ENCODE data around the gene SELENOF.

Gene SELENOF

GRCh38 chr1:86860020-86860419, 53.9 kb downstream of the SELENOF start:
- no peak overlapping the region for H3K27ac ChIP-seq (ENCODE audit: low read depth, low read length)
- H3K36me3 ChIP-seq (ENCODE audit: control insufficient read depth, insufficient read depth, low read length): peaks cover 7% of the 10 kb centered on the region; the same call in 1 of the 2 replicates
- H3K27me3 ChIP-seq (ENCODE audit: control insufficient read depth, insufficient read depth, low read length): no peaks in the 10 kb centered on the region
- H3K4me1 ChIP-seq (ENCODE audit: control insufficient read depth, insufficient read depth, low read length): peaks cover 9% of the 10 kb centered on the region; the same call in 1 of the 2 replicates
- H3K9ac ChIP-seq (ENCODE audit: low read depth, low read length): no peak overlapping the region
- no peaks in the 10 kb centered on the region for H3K9me3 ChIP-seq (ENCODE audit: control insufficient read depth, insufficient read depth, low read length)
- H3K4me3 ChIP-seq (ENCODE audit: low read depth, low read length): no peak overlapping the region

- Histone ChIP-seq H3K4me3 (ENCODE audit: low read depth, low read length) (no peak overlapping the region), H3K9ac (ENCODE audit: low read depth, low read length) (no peak overlapping the region), H3K27ac (ENCODE audit: low read depth, low read length) (no peak overlapping the region), H3K9me3 (ENCODE audit: control insufficient read depth, insufficient read depth, low read length) (no peaks in the 10 kb centered on the region), H3K36me3 (ENCODE audit: control insufficient read depth, insufficient read depth, low read length) (peaks cover 7% of the 10 kb centered on the region; the same call in 1 of the 2 replicates), H3K4me1 (ENCODE audit: control insufficient read depth, insufficient read depth, low read length) (peaks cover 9% of the 10 kb centered on the region; the same call in 1 of the 2 replicates), H3K27me3 (ENCODE audit: control insufficient read depth, insufficient read depth, low read length) (no peaks in the 10 kb centered on the region)
Observed at GRCh38 chr1:86858524-86859261, 55.2 kb downstream of the SELENOF start.

GRCh38 chr1:86856196-86856595, 57.7 kb downstream of the SELENOF start:
- Histone ChIP-seq H3K36me3 (ENCODE audit: control insufficient read depth, insufficient read depth, low read length) (no peaks in the 10 kb centered on the region), H3K9me3 (ENCODE audit: control insufficient read depth, insufficient read depth, low read length) (no peaks in the 10 kb centered on the region), H3K9ac (ENCODE audit: low read depth, low read length) (no peak overlapping the region), H3K27me3 (ENCODE audit: control insufficient read depth, insufficient read depth, low read length) (no peaks in the 10 kb centered on the region), H3K27ac (ENCODE audit: low read depth, low read length) (no peak overlapping the region), H3K4me3 (ENCODE audit: low read depth, low read length) (no peak overlapping the region), H3K4me1 (ENCODE audit: control insufficient read depth, insufficient read depth, low read length) (peaks cover 9% of the 10 kb centered on the region; the same call in 1 of the 2 replicates)

GRCh38 chr1:86854352-86854751, 59.6 kb downstream of the SELENOF start:
- Histone ChIP-seq H3K9ac (ENCODE audit: low read depth, low read length) (no peak overlapping the region), H3K27me3 (ENCODE audit: control insufficient read depth, insufficient read depth, low read length) (no peaks in the 10 kb centered on the region), H3K27ac (ENCODE audit: low read depth, low read length) (no peak overlapping the region), H3K36me3 (ENCODE audit: control insufficient read depth, insufficient read depth, low read length) (no peaks in the 10 kb centered on the region), H3K9me3 (ENCODE audit: control insufficient read depth, insufficient read depth, low read length) (no peaks in the 10 kb centered on the region), H3K4me1 (ENCODE audit: control insufficient read depth, insufficient read depth, low read length) (no peaks in the 10 kb centered on the region), H3K4me3 (ENCODE audit: low read depth, low read length) (no peak overlapping the region)

- H3K27me3 ChIP-seq (ENCODE audit: control insufficient read depth, insufficient read depth, low read length): no peaks in the 10 kb centered on the region
- H3K9ac ChIP-seq (ENCODE audit: low read depth, low read length): no peak overlapping the region
- H3K36me3 ChIP-seq (ENCODE audit: control insufficient read depth, insufficient read depth, low read length): no peaks in the 10 kb centered on the region
- no peaks in the 10 kb centered on the region for H3K9me3 ChIP-seq (ENCODE audit: control insufficient read depth, insufficient read depth, low read length)
- no peak overlapping the region for H3K27ac ChIP-seq (ENCODE audit: low read depth, low read length)
- H3K4me1 ChIP-seq (ENCODE audit: control insufficient read depth, insufficient read depth, low read length): no peaks in the 10 kb centered on the region
- no peak overlapping the region for H3K4me3 ChIP-seq (ENCODE audit: low read depth, low read length)
Observed at GRCh38 chr1:86852782-86853408, 61.0 kb downstream of the SELENOF start.

GRCh38 chr1:86852289-86852688, 61.6 kb downstream of the SELENOF start:
- no peak overlapping the region for H3K9ac ChIP-seq (ENCODE audit: low read depth, low read length)
- no peaks in the 10 kb centered on the region for H3K9me3 ChIP-seq (ENCODE audit: control insufficient read depth, insufficient read depth, low read length)
- no peak overlapping the region for H3K4me3 ChIP-seq (ENCODE audit: low read depth, low read length)
- no peaks in the 10 kb centered on the region for H3K27me3 ChIP-seq (ENCODE audit: control insufficient read depth, insufficient read depth, low read length)
- H3K36me3 ChIP-seq (ENCODE audit: control insufficient read depth, insufficient read depth, low read length): no peaks in the 10 kb centered on the region
- no peak overlapping the region for H3K27ac ChIP-seq (ENCODE audit: low read depth, low read length)
- H3K4me1 ChIP-seq (ENCODE audit: control insufficient read depth, insufficient read depth, low read length): no peaks in the 10 kb centered on the region

- no peaks in the 10 kb centered on the region for H3K9me3 ChIP-seq (ENCODE audit: control insufficient read depth, insufficient read depth, low read length)
- H3K27me3 ChIP-seq (ENCODE audit: control insufficient read depth, insufficient read depth, low read length): no peaks in the 10 kb centered on the region
- H3K27ac ChIP-seq (ENCODE audit: low read depth, low read length): no peak overlapping the region
- no peak overlapping the region for H3K9ac ChIP-seq (ENCODE audit: low read depth, low read length)
- H3K4me1 ChIP-seq (ENCODE audit: control insufficient read depth, insufficient read depth, low read length): no peaks in the 10 kb centered on the region
- no peaks in the 10 kb centered on the region for H3K36me3 ChIP-seq (ENCODE audit: control insufficient read depth, insufficient read depth, low read length)
- no peak overlapping the region for H3K4me3 ChIP-seq (ENCODE audit: low read depth, low read length)
Observed at GRCh38 chr1:86849756-86850155, 64.2 kb downstream of the SELENOF start.

- H3K4me3 ChIP-seq (ENCODE audit: low read depth, low read length): no peak overlapping the region
- H3K9ac ChIP-seq (ENCODE audit: low read depth, low read length): no peak overlapping the region
- H3K27ac ChIP-seq (ENCODE audit: low read depth, low read length): no peak overlapping the region
- H3K4me1 ChIP-seq (ENCODE audit: control insufficient read depth, insufficient read depth, low read length): no peaks in the 10 kb centered on the region
- H3K9me3 ChIP-seq (ENCODE audit: control insufficient read depth, insufficient read depth, low read length): no peaks in the 10 kb centered on the region
- no peaks in the 10 kb centered on the region for H3K36me3 ChIP-seq (ENCODE audit: control insufficient read depth, insufficient read depth, low read length)
- no peaks in the 10 kb centered on the region for H3K27me3 ChIP-seq (ENCODE audit: control insufficient read depth, insufficient read depth, low read length)
Observed at GRCh38 chr1:86848654-86849053, 65.3 kb downstream of the SELENOF start.

- Histone ChIP-seq H3K4me1 (ENCODE audit: control insufficient read depth, insufficient read depth, low read length) (no peaks in the 10 kb centered on the region), H3K4me3 (ENCODE audit: low read depth, low read length) (no peak overlapping the region), H3K27ac (ENCODE audit: low read depth, low read length) (no peak overlapping the region), H3K9me3 (ENCODE audit: control insufficient read depth, insufficient read depth, low read length) (no peaks in the 10 kb centered on the region), H3K9ac (ENCODE audit: low read depth, low read length) (no peak overlapping the region), H3K27me3 (ENCODE audit: control insufficient read depth, insufficient read depth, low read length) (no peaks in the 10 kb centered on the region), H3K36me3 (ENCODE audit: control insufficient read depth, insufficient read depth, low read length) (no peaks in the 10 kb centered on the region)
Observed at GRCh38 chr1:86846164-86846647, 67.7 kb downstream of the SELENOF start.

- H3K27me3 ChIP-seq (ENCODE audit: control insufficient read depth, insufficient read depth, low read length): no peaks in the 10 kb centered on the region
Observed at GRCh38 chr1:86845514-86845913, 68.4 kb downstream of the SELENOF start.

GRCh38 chr1:86841116-86841515, 72.8 kb downstream of the SELENOF start:
- H3K9me3 ChIP-seq (ENCODE audit: control insufficient read depth, insufficient read depth, low read length): no peaks in the 10 kb centered on the region
- H3K36me3 ChIP-seq (ENCODE audit: control insufficient read depth, insufficient read depth, low read length): no peaks in the 10 kb centered on the region
- H3K27me3 ChIP-seq (ENCODE audit: control insufficient read depth, insufficient read depth, low read length): no peaks in the 10 kb centered on the region
- H3K4me1 ChIP-seq (ENCODE audit: control insufficient read depth, insufficient read depth, low read length): no peaks in the 10 kb centered on the region
- H3K9ac ChIP-seq (ENCODE audit: low read depth, low read length): no peak overlapping the region
- H3K27ac ChIP-seq (ENCODE audit: low read depth, low read length): no peak overlapping the region
- no peak overlapping the region for H3K4me3 ChIP-seq (ENCODE audit: low read depth, low read length)

More at GRCh38 chr1:86845514-86845913, 68.4 kb downstream of the SELENOF start:
- H3K27ac ChIP-seq (ENCODE audit: low read depth, low read length): no peak overlapping the region
- no peaks in the 10 kb centered on the region for H3K9me3 ChIP-seq (ENCODE audit: control insufficient read depth, insufficient read depth, low read length)
- H3K4me1 ChIP-seq (ENCODE audit: control insufficient read depth, insufficient read depth, low read length): no peaks in the 10 kb centered on the region
- H3K9ac ChIP-seq (ENCODE audit: low read depth, low read length): no peak overlapping the region
- no peaks in the 10 kb centered on the region for H3K36me3 ChIP-seq (ENCODE audit: control insufficient read depth, insufficient read depth, low read length)
- no peak overlapping the region for H3K4me3 ChIP-seq (ENCODE audit: low read depth, low read length)
